NB4 (cell line): Measurements from ENCODE around the gene C5orf15.

Experiments
- CTCF ChIP-seq: IDR thresholded peaks from one replicate; pipeline ENCODE4 v1.5.1; 2012; ENCODE audit warnings: low read depth, low read length
- MYC ChIP-seq: IDR thresholded peaks from 2 replicates; pipeline ENCODE4 v1.6.1; 2011; ENCODE audit warnings: low read depth, low read length
- POLR2A ChIP-seq: IDR thresholded peaks from 2 replicates; pipeline ENCODE4 v1.6.1; 2011; ENCODE audit warnings: mild to moderate bottlenecking; ENCODE audit not compliant: insufficient read length; ENCODE audit errors: extremely low read depth

- no peak for TF ChIP-seq CTCF
- TF ChIP-seq POLR2A = no peak
- no peak for TF ChIP-seq MYC
Measured at GRCh38 chr5:134007581-134008265, 39.3 kb upstream of the C5orf15 start.
